Measurements from ENCODE around the gene TM9SF4.

TM9SF4 gene

GRCh38 chr20:32213870-32214269, 104.4 kb downstream of the TM9SF4 start:
- DNase-seq, result no peak

- no peak for DNase-seq
Measured at GRCh38 chr20:32215147-32215546, 105.6 kb downstream of the TM9SF4 start.

DNA sequence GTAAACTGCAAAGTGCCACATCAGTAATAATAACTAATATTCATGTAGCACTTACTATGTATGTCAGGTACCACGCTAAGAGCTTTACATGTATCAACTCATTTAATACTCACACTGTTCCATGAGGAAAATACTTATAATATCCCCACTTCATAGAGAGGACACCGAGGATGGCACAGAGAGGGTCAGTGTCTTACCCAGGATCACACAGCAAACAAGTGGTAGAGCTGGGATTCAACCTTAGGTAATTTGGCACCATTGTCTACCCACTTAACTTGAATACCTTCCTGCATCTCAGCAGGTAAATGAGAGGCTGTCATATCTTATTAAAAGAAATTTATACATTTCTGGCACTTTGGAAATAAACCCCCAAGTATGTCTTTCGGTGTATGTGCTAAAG, 106.2 kb downstream of the TM9SF4 start:
- no peak for DNase-seq

- no peak for DNase-seq
Measured at GRCh38 chr20:32216179-32217142, 106.9 kb downstream of the TM9SF4 start.
